PC-3 (cell line): Measurements from ENCODE around the gene ZNF106.

Experiments used
- CTCF ChIP-seq: fragments of 300-600 bp; sonication (generic); conservative IDR thresholded peaks from 2 replicates; pipeline ENCODE4 v1.5.1; 2017; ENCODE audit warnings: antibody characterized with exemption, low read depth, mild to moderate bottlenecking, low read length
- EZH2 ChIP-seq: fragments of 300-600 bp; sonication (generic); IDR thresholded peaks from one replicate; pipeline ENCODE4 v1.6.1; 2017; ENCODE audit warnings: antibody characterized with exemption, mild to moderate bottlenecking, low read length; ENCODE audit not compliant: unreplicated experiment
- EZH2phosphoT487 ChIP-seq: fragments of 300-600 bp; sonication (generic); IDR thresholded peaks from 2 replicates; pipeline ENCODE4 v1.6.1; 2018; ENCODE audit warnings: mild to moderate bottlenecking, antibody characterized with exemption, low read length, borderline replicate concordance

GRCh38 chr15:42453826-42454225, 37.1 kb downstream of the ZNF106 start:
- no peak for TF ChIP-seq CTCF
- TF ChIP-seq EZH2: no peak
- TF ChIP-seq EZH2phosphoT487: no peak
